Amniotic stem cell (primary cell): ENCODE data around the gene ZSWIM5.
"Not testable (repeated sequence)": the region's sequence is repeated elsewhere in the genome, so short reads cannot be mapped to it uniquely, and the experiment has no call there.

Source experiments
- DNase-seq: peaks from one replicate; lab custom pipeline; 2025; lab: John Stamatoyannopoulos, UW

Gene ZSWIM5

DNA sequence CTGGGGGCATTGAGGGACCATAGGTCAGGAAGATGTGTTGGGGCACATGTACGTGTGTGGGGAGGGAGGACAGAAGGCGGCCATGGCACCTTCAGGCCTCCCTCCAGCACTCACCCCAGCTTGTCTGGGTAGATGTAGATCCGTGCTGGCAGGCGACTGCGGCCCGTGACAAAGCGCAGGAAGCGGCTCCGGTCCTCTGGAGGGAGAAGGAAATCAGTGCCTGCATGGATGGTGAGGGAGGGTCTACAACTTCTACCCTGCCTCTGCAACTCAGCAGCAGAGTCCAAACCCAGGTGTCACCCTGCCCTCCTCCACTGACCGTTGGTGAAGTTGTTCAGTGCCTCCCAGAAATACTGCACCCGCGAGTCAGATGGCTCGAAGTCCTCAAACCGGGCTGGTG lies 202.7 kb downstream of the ZSWIM5 start:
- DNase-seq = no peak

DNA sequence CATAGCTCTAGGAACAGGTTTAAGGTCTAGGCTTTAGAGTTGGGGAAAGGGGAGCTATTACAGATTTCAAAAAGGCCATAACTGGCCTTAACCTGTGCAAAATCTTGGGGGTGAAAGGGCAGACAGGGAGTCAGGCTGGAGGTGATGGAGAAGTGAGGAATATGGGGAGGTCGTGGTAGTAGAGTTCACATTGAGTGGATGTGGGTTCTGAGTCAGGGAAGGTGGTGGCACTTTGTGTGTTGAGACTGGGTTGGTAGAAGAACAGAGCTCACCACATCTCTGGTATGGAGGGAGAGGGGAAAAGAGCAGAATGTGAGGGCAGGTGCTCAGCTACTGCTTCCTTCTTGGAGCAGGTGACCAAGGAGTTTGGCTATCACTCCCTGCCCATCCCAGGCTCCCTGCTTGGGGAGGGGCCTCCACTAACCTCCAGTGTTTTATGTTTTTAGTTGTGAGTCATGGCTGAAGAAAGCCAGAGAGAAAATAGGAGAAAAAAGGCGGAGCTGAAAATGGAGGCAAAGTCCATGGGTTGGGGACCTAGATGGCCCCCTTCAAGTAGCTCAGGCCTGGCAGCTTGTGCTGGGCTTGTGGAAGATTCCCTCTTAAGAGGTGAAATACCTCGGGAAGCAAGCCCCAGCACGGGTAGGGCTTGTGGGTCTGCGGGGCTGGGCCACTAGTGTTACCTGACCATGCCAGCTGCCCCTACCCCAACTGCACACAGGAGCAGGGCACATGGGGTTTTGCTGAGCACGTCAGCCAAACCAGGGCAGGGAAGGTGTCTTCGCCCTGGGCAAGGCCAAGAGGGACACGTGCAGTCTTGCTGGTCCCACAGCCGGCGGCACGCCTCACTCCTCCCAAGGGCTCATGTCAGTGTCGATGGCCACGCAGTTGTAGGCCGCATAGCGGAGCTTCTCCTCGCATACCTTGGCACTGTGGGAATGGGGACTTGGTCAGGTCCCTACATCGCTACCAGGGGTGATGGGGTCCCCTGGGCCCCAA lies 203.5 kb downstream of the ZSWIM5 start:
- no peak for DNase-seq

DNA sequence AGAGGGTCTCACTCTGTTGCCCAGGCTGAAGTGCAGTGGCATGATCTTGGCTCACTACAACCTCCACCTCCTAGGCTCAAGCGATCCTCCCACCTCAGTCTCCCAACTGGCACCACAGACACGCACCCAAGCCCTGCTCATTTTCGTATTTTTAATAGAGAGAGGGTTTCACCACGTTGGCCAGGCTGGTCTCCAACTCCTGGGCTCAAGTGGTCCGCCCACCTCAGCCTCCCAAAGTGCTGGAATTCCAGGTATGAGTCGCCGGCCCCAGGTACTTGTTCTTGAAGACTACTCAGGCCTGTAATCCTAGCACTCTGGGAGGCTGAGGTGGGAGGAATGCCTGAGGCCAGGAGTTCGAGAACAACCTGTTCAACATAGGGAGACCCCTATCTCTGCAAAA lies 204.8 kb downstream of the ZSWIM5 start:
- not testable (repeated sequence) for DNase-seq

DNA sequence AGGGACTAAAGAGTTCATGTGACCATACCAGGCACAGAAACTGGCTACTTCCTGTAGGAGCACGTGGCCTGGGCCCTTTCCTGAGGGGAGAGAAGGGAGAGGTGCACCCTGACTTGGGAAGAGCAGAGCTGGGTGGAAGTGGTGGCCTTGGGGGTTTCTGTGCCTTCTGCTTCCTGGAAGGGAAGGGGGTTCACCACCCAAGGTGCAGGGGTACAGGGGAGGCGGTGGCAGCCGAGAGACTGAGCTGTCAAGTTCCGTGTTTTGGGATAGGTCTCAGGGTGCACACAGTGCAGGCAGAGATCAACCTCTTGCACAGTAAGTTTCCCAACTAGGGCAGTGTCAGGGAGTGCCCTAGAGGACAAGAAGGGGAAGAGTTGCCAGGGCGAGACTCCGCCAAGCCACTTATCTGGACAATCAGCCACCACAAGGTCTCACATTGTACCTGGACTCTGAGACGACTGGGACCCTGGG lies 205.4 kb downstream of the ZSWIM5 start:
- DNase-seq = no peak

DNA sequence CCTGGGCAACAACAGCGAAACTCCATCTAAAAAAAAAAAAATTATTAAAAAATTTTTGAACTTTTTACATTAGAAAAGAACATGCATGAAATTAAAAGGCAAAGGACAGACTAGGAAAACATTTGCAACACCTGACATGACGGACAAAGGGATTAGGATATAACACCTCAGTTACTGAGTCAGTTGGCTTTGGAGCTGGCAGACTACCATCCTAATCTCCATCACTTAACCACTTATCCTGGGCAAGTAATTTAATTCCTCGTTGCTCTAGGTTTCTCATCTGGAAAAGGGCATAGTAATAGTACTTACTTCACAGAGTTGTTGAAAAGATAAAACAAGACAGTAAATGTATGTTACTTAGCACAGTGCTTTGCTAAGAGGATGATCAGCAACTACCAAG lies 207.2 kb downstream of the ZSWIM5 start:
- no peak for DNase-seq

DNA sequence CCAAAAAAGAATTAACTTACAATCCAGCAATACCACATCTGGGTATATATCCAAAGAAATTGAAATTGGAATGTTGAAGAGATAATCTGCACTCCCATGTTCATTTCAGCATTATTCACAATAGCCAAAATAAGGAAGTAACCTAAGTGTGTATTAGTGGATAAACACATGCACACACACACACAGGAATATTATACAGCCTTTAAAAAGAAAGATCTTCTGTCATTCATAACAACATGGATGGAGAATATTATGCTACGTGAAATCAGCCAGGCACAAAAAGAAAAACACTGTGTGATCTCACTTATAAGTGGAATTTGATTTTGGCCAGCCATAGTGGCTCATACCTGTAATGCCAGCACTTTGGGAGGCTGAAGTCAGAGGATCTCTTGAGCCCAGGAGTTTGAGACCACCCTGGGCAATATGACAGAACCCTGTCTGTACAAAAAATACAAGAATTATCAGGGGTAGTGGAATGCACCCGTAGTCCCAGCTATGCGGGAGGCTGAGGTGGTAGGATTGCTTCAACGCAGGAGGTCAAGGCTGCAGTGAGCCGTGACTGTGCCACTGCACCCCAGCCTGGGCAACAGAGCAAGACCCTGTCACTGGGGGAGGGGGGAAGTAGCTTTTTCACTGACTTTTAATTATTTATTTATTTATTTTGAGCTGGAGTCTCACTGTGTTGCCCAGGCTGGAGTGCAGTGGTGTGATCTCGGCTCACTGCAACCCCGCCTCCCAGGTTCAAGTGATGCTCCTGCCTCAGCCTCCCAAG lies 210.8 kb downstream of the ZSWIM5 start:
- no peak for DNase-seq

DNA sequence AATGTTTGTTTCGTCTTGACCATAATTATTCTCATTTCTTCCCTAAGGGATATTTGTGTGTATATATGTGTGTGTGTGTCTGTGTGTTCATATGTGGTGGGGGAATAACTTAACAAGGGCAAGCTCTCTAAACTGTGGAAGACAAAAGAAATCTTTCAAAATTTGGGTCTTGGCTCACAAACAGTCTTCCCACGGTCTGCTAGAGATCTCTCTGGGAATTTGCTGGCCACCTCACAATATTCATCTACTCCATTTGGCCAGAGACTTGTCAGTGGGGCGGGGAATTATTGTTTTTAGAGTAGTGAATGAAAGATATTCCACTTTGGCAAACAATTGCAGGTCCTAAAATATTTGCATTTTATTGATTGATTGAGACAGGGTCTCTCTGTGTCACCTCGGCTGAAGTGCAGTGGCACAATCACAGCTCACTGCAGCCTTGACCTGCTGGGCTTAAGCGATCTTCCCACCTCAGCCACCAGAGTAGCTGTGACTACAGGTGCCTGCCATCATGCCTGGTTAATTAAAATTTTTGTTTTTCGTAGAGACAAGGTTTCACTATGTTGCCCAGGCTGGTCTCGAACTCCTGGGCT lies 212.0 kb downstream of the ZSWIM5 start:
- no peak for DNase-seq

DNA sequence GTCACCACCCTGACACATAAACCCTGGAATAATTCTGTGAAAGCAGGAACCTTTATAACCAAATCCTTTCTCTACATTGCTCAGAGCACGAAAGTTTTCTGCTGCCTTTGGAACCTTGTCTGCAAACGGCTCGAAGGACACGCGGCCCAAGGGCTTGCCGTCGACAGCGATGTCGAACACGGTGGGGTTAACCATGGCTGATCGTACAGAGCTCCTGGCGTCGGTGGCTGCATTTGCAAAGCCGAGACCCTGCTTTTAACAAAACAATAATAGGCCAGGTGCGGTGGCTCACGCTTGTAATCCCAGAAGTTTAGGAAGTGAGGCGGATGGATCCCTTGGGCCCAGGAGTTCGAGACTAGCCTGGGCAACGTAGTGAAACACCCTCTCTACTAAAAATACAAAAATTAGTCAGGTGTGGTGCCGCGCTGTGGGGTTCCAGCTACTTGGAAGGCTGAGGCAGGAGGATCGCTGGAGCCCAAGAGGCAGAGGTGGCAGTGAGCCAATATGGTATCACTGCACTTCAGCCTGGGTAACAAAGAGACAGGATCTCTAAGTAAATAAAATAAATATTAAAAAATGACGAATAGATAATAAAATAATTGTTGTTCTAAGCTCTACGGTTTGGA lies 217.8 kb downstream of the ZSWIM5 start:
- no peak for DNase-seq

DNA sequence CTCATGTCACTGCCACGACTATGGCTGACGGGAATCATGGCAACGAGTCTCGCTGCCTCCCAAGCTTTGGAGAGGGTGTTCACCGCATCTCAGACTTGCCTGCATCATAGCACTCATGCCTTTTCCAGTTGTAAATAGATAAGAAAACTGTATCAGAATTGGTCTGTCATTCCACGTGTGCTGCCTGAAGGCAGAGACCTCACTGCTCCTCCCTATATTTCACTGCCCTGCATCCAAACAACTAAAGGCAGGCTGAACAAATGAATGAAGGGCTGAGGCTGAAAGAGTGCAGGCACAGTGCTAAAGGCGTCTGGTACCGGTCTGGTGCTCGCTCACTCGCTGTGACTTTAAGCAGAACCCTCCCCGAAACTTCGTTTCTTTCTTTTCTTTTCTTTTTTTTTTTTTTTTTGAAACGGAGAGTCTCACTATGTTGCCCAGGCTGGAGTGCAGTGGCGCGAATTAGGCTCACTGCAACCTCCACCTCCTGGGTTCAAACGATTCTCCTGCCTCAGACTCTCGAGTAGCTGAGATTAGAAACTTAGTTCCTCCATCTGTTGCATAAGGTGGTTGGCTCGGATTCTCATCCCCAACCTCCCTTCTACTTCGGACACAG lies 220.6 kb downstream of the ZSWIM5 start:
- no peak for DNase-seq

DNA sequence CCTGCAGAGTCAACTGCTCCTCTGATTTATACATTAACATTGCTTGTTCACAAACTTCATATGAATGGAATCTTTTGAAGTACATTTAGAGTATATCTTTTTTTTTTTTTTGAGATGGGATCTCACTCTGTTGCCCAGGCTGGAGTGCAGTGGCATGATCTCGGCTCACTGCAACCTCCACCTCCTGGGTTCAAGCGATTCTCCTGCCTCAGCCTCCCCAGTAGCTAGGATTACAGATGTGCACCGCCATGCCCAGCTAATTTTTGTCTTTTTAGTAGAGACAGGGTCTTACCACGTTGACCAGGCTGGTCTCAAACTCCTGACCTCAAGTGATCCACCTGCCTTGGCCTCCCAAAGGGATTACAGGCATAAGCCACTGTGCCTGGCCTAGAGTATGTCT lies 229.0 kb downstream of the ZSWIM5 start:
- not testable (repeated sequence) for DNase-seq

DNA sequence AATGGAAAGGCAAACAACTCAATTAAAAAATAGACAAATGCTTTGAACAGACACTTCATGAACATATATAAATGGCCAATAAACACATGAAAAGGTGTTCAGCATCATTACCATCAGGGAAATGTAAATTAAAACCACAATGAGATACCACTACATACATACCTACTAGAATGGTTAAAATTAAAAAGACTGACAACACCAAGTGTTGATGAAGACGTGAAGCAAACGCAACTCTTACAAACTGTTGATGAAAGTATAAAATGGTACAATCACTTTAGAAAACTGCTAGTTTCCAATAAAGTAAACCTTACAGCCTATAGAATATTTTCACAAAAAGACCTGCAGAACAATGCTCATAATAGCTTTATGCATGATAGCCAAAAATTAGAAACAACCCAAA lies 230.2 kb downstream of the ZSWIM5 start:
- DNase-seq = no peak

DNA sequence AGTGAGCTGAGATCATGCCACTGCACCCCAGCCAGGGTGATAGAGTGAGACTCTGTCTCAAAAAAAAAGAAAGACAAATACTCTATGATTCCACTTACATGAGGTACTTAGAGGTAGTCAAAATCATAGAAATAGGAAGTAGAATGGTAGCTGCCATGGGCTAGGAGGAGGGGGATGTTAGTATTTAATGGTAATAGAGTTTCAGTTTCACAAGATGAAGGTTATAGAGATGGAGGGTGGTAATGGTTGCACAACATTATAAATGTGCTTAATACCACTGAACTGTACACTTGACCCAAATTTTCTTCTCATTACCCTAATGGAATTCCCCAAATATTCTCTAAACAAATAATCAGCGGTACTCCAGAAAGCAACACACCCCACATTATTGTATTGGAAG lies 232.8 kb downstream of the ZSWIM5 start:
- no peak for DNase-seq

DNA sequence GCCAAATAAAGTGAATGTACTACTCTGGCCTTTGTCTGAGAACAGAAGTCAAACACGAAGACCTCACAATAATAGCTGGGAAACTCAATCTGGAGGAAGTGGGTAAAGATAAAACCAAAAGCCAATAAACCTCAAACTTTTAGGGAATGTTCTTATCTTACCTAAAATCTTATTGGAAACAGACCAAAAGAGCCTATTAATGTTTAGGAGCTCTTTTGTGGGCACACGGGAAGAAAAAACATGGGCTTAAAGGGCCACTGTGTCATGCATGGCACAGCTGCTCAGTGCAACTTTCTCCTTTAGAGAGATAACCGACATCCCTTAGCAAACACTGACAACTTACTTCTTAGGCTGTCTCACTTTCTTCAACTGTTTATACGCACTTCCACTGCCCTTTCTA lies 236.1 kb downstream of the ZSWIM5 start:
- no peak for DNase-seq
